Karpas-422 (cell line): ENCODE measurements around the gene NDUFC2. TPM values are rescaled to one million over a fixed set of nuclear protein-coding genes. Genes with fewer than 3 reads are reported as not detected.
"Not testable (repeated sequence)": the region's sequence is repeated elsewhere in the genome, so short reads cannot be mapped to it uniquely, and the experiment has no call there.

ENCODE experiments used
- DNase-seq: peaks from one replicate; pipeline ENCODE4 v3.0.0-alpha.2; 2015
- H2AFZ ChIP-seq: fragments of 200-600 bp; sonication (generic); 2 replicates; pipeline ENCODE4 v1.6.1; 2014; ENCODE audit warnings: antibody characterized with exemption, low read length, mixed read lengths
- H3K27ac ChIP-seq: fragments of 200-600 bp; sonication (generic); 2 replicates; pipeline ENCODE4 v1.5.1; 2014; ENCODE audit warnings: mild to moderate bottlenecking, low read length, moderate library complexity
- H3K27me3 ChIP-seq: fragments of 200-600 bp; sonication (generic); 2 replicates; pipeline ENCODE4 v1.6.1; 2014; ENCODE audit warnings: low read length, mixed read lengths
- H3K36me3 ChIP-seq: fragments of 200-600 bp; sonication (generic); 2 replicates; pipeline ENCODE4 v1.6.1; 2014; ENCODE audit warnings: low read length, mixed read lengths; ENCODE audit not compliant: insufficient read depth
- H3K4me1 ChIP-seq: fragments of 200-600 bp; sonication (generic); 2 replicates; pipeline ENCODE4 v1.6.1; 2014; ENCODE audit warnings: mild to moderate bottlenecking, low read length, mixed read lengths
- H3K4me2 ChIP-seq: fragments of 200-600 bp; sonication (generic); 2 replicates; pipeline ENCODE4 v1.6.1; 2014; ENCODE audit warnings: low read length, low read depth, mild to moderate bottlenecking; ENCODE audit not compliant: poor library complexity, severe bottlenecking
- H3K4me3 ChIP-seq: fragments of 200-600 bp; sonication (generic); 2 replicates; pipeline ENCODE4 v1.5.1; 2014; ENCODE audit warnings: mild to moderate bottlenecking, antibody characterized with exemption, low read length, mixed read lengths
- H3K79me2 ChIP-seq: fragments of 200-600 bp; sonication (generic); 2 replicates; pipeline ENCODE4 v1.6.1; 2014; ENCODE audit warnings: mild to moderate bottlenecking, low read length, mixed read lengths
- H3K9ac ChIP-seq: fragments of 200-600 bp; sonication (generic); 2 replicates; pipeline ENCODE4 v1.6.0; 2014; ENCODE audit warnings: low read length
- H3K9me2 ChIP-seq: fragments of 200-600 bp; sonication (generic), shearing (Covaris generic); replicated peaks from 2 replicates; pipeline ENCODE4 v1.6.0; 2014; ENCODE audit warnings: mild to moderate bottlenecking, low read length, moderate library complexity; ENCODE audit not compliant: insufficient read depth
- H3K9me3 ChIP-seq: fragments of 300-700, 200-600 bp; sonication (generic); 2 replicates; pipeline ENCODE4 v1.6.1; 2014; ENCODE audit warnings: low read length, mixed read lengths
- H4K20me1 ChIP-seq: fragments of 200-600 bp; sonication (generic); 2 replicates; pipeline ENCODE4 v1.6.1; 2014; ENCODE audit warnings: mild to moderate bottlenecking, antibody characterized with exemption, low read length, low read depth; ENCODE audit not compliant: insufficient read depth
- total RNA-seq: library from RNA; depleted of rRNA; stranded (reverse); fragments of >200 nt; shearing (Covaris generic); gene quantifications from 2 replicates; pipeline ENCODE4 v1.2.3, GENCODE V29; 2014; ENCODE audit warnings: low replicate concordance

NDUFC2 gene
- total RNA-seq, 1 experiment from 2014 or later: 94.7 TPM

GRCh38 chr11:78041843-78042440 lies 37.7 kb downstream of the NDUFC2 start:
- no peaks in the 10 kb centered on the region for H3K9me2 ChIP-seq

DNA sequence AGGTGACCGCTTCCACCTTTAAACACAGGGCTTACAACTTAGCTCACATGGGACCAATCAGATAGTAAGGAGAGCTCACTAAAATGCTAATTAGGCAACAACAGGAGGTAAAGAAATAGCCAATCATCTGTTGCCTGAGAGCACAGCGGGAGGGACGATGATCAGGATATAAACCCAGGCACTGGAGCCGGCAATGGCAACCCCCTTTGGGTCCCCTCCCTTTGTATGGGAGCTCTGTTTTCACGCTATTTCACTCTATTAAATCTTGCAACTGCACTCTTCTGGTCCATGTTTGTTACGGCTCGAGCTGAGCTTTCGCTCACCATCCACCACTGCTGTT lies 38.3 kb downstream of the NDUFC2 start:
- not testable (repeated sequence) for H3K4me2 ChIP-seq
- H3K4me1 ChIP-seq: peaks cover 14% of the 10 kb centered on the region
- DNase-seq: peak; percentile 16

More at GRCh38 chr11:78041843-78042440, 37.7 kb downstream of the NDUFC2 start:
- DNase-seq: peak; percentile 1
- Histone ChIP-seq H3K4me2 (no peak overlapping the region), H3K9me3 (no peaks in the 10 kb centered on the region), H3K27ac (no peak overlapping the region), H3K9ac (no peak overlapping the region), H3K4me1 (peaks cover 15% of the 10 kb centered on the region), H4K20me1 (no peaks in the 10 kb centered on the region), H3K36me3 (no peaks in the 10 kb centered on the region), H2AFZ (no peak overlapping the region), H3K79me2 (no peaks in the 10 kb centered on the region), H3K4me3 (no peak overlapping the region), H3K27me3 (no peaks in the 10 kb centered on the region)

DNA sequence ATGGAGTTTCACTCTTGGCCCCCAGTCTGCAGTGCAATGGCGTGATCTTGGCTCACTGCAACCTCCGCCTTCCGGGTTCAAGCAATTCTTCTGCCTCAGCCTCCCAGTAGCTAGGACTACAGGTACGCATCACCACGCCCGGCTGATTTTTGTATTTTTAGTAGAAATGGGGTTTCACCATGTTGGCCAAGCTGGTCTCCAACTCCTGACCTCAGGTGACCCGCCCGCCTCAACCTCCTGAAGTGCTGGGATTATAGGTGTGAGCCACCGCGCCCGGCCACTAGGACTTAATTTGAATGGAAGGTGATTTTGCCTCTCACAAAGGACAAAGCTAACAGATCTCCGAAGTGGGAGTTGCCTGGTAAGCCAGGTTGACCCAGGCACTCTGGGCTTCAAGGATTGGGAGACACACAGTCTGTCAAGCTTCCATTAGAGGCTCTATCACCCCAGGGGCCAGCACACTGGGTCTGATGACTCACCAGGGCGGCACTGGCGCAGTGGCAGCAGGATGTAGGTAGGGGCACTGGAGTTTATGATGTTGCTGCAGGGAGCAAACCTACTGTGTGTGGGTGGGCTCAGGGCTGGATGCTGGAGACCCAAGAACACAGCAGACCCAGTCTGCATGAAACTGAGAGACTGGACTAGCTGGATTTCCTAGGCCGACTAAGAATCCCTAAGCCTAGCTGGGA lies 38.8 kb downstream of the NDUFC2 start:
- Histone ChIP-seq H3K4me1 (peaks cover 12% of the 10 kb centered on the region), H3K4me2 (no peak overlapping the region), H3K27me3 (no peaks in the 10 kb centered on the region), H3K9ac (no peak overlapping the region), H3K4me3 (no peak overlapping the region), H3K9me3 (no peaks in the 10 kb centered on the region), H3K79me2 (no peaks in the 10 kb centered on the region), H4K20me1 (no peaks in the 10 kb centered on the region), H3K36me3 (no peaks in the 10 kb centered on the region), H3K9me2 (no peaks in the 10 kb centered on the region), H3K27ac (no peak overlapping the region), H2AFZ (no peak overlapping the region)
- DNase-seq: peak; percentile 39

More for the DNA sequence above, 38.3 kb downstream of the NDUFC2 start:
- not testable (repeated sequence) for H3K9me2 ChIP-seq, H3K27me3 ChIP-seq, H3K9ac ChIP-seq, H3K4me3 ChIP-seq, H2AFZ ChIP-seq, H3K27ac ChIP-seq, H4K20me1 ChIP-seq, H3K79me2 ChIP-seq, H3K9me3 ChIP-seq, H3K36me3 ChIP-seq

GRCh38 chr11:78039919-78040671 lies 39.6 kb downstream of the NDUFC2 start:
- Histone ChIP-seq H3K27ac (no peak overlapping the region), H3K36me3 (no peaks in the 10 kb centered on the region), H3K4me3 (peak overlapping the region; percentile 23; the same call in 1 of the 2 replicates), H3K27me3 (no peaks in the 10 kb centered on the region), H3K9me2 (no peaks in the 10 kb centered on the region), H3K9ac (peak overlapping the region; percentile 32), H3K79me2 (no peaks in the 10 kb centered on the region), H3K4me2 (peak overlapping the region; percentile 41), H4K20me1 (no peaks in the 10 kb centered on the region), H3K4me1 (peaks cover 10% of the 10 kb centered on the region), H2AFZ (peak overlapping the region; percentile 63), H3K9me3 (no peaks in the 10 kb centered on the region)
- DNase-seq: peak; percentile 46

- H3K36me3 ChIP-seq: no peaks in the 10 kb centered on the region
- no peaks in the 10 kb centered on the region for H3K9me2 ChIP-seq
- no peaks in the 10 kb centered on the region for H3K27me3 ChIP-seq
- no peak overlapping the region for H3K27ac ChIP-seq
- no peaks in the 10 kb centered on the region for H4K20me1 ChIP-seq
- peak overlapping the region; percentile 63; the same call in 1 of the 2 replicates for H2AFZ ChIP-seq
- H3K4me3 ChIP-seq: no peak overlapping the region; the same call in 1 of the 2 replicates
- peak overlapping the region; percentile 32 for H3K9ac ChIP-seq
- H3K4me2 ChIP-seq: peak overlapping the region; percentile 41
- H3K79me2 ChIP-seq: no peaks in the 10 kb centered on the region
- no peak for DNase-seq
- no peaks in the 10 kb centered on the region for H3K9me3 ChIP-seq
- peaks cover 10% of the 10 kb centered on the region for H3K4me1 ChIP-seq
Observed at GRCh38 chr11:78039391-78039918, 40.2 kb downstream of the NDUFC2 start.

- Histone ChIP-seq H3K4me1 (peaks cover 15% of the 10 kb centered on the region), H3K9me2 (no peaks in the 10 kb centered on the region), H3K27me3 (no peaks in the 10 kb centered on the region), H3K9me3 (no peaks in the 10 kb centered on the region), H3K27ac (no peak overlapping the region), H2AFZ (no peak overlapping the region), H3K4me3 (no peak overlapping the region), H3K36me3 (no peaks in the 10 kb centered on the region), H4K20me1 (no peaks in the 10 kb centered on the region), H3K4me2 (no peak overlapping the region), H3K9ac (no peak overlapping the region), H3K79me2 (no peaks in the 10 kb centered on the region)
- DNase-seq: no peak
Observed at GRCh38 chr11:78038697-78039313, 40.9 kb downstream of the NDUFC2 start.

GRCh38 chr11:78037825-78038620 lies 41.6 kb downstream of the NDUFC2 start:
- H3K36me3 ChIP-seq: no peaks in the 10 kb centered on the region
- H3K4me2 ChIP-seq: no peak overlapping the region
- no peaks in the 10 kb centered on the region for H3K27me3 ChIP-seq
- H3K4me3 ChIP-seq: no peak overlapping the region
- no peak overlapping the region for H3K27ac ChIP-seq
- H3K4me1 ChIP-seq: peaks cover 15% of the 10 kb centered on the region
- H3K9ac ChIP-seq: no peak overlapping the region
- H3K79me2 ChIP-seq: no peaks in the 10 kb centered on the region
- H3K9me3 ChIP-seq: no peaks in the 10 kb centered on the region
- no peaks in the 10 kb centered on the region for H3K9me2 ChIP-seq
- H2AFZ ChIP-seq: no peak overlapping the region
- no peaks in the 10 kb centered on the region for H4K20me1 ChIP-seq
- no peak for DNase-seq
